Sigmoid colon (tissue), 4 donors: ENCODE measurements around the gene MAP3K7CL.

Experiments used
- CTCF ChIP-seq, 4 experiments: fragments of 450-650 bp in 3 of 4; fragments of 200-600 bp in 1 of 4; IDR thresholded peaks; one replicate each; pipeline ENCODE4 v1.5.1; 2016 to 2019; ENCODE audit warnings: antibody characterized with exemption in 4 of 4, mild to moderate bottlenecking in 3 of 4, moderate library complexity in 2 of 4
- EP300 ChIP-seq, 4 donors: sonication (generic); formaldehyde crosslinking; IDR thresholded peaks; one replicate each; pipeline ENCODE4 v1.6.1; 2017; ENCODE audit warnings: antibody characterized with exemption in 4 of 4
- POLR2AphosphoS5 ChIP-seq, 4 donors: sonication (generic); formaldehyde crosslinking; IDR thresholded peaks; one replicate each; pipeline ENCODE4 v1.6.1; 2017; ENCODE audit warnings: antibody characterized with exemption in 4 of 4

- no peak for TF ChIP-seq EP300 (IDR thresholded peaks at IDR 0.05)
- no peak for TF ChIP-seq CTCF (IDR thresholded peaks at IDR 0.05)
- no peak for TF ChIP-seq POLR2AphosphoS5 (IDR thresholded peaks at IDR 0.05)
Observed at GRCh38 chr21:29133241-29133640, 2.8 kb downstream of the MAP3K7CL start.
